Uterus (tissue), 2 donors: ENCODE data around the gene LGALS4.
"Not testable (repeated sequence)": the region's sequence is repeated elsewhere in the genome, so short reads cannot be mapped to it uniquely, and the experiment has no call there.

Experiments
- CTCF ChIP-seq, 4 experiments: fragments of 200-600 bp in 2 of 4; fragments of 450-650 bp in 2 of 4; sonication (generic) in 2 of 4; IDR thresholded peaks; one replicate each; pipeline ENCODE4 v1.5.1; 2016 to 2019; ENCODE audit warnings: antibody characterized with exemption in 4 of 4, mild to moderate bottlenecking in 2 of 4, moderate library complexity in 1 of 4
- POLR2A ChIP-seq, 2 donors: fragments of 450-650 bp; IDR thresholded peaks; one replicate each; pipeline ENCODE4 v1.6.1; 2016; ENCODE audit warnings: antibody characterized with exemption in 2 of 2, mild to moderate bottlenecking in 1 of 2, moderate library complexity in 1 of 2

- TF ChIP-seq POLR2A, CTCF (IDR thresholded peaks at IDR 0.05): not testable (repeated sequence)
These were observed 41.8 kb downstream of the LGALS4 start for GRCh38 chr19:38770949-38771275.
